GM19351 (cell line): Measurements from ENCODE around the gene JAKMIP1.
A peak's percentile ranks its signal among the peaks of the same experiment; 100 is the strongest.

Experiments
- ATAC-seq: cut with Tn5 transposase; IDR thresholded peaks from one replicate; pipeline ENCODE4 v1.9.1; 2021; ENCODE audit warnings: mild to moderate bottlenecking, moderate library complexity; ENCODE audit not compliant: unreplicated experiment

The JAKMIP1 gene

DNA sequence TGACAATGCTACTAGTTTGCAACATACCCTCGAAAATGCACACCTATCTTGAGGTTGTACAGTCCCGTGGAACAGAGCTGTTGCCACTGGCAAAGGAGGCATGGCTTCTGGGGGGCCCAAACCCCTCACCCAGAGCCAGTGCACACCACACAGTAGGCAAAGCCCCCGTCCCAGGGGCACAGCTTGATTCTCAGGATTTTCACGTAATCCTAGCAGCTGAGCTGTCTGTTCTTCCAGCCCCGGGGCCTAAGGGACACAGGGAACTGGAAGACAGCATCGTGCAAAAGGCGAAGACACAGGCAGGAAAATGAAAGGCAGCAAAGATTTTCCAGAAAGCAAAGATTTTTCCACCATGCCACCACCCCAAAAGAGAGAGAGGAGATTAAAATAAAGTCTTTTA lies 77.2 kb downstream of the JAKMIP1 start:
- no peak for ATAC-seq

DNA sequence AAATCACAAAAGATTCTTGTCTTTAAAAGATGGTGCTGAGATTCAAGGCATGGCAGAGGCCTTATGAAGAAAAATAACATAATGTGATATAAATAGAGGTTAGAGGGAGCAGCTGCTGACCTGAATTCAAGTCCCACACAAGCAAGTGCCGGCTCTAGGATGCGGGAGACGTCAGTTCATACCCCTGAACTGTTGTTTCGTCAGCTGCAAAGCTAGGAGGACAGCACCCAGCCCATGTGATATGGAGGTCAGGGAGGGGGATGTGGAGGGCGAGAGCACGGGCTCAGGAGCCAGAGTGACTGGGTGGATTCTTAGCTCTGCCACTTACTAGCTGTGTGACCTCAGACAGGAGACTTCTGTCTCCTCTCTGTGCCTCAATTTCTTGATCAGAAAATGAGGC lies 77.9 kb downstream of the JAKMIP1 start:
- ATAC-seq, result no peak

DNA sequence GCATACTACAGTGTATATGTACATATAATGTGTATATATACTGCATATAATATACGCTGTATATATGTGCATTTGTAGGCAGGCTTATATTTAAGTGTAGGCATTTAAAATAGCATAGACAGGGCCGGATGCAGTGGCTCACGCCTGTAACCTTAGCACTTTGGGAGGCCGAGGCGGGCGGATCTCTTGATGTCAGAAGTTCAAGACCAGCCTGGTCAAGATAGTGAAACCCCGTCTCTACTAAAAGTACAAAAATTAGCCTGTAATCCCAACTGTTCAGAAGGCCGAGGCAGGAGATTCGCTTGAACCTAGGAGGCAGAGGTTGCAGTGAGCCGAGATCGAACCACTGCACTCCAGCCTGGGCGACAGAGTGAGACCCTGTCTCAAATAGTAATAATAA lies 78.4 kb downstream of the JAKMIP1 start:
- ATAC-seq, result no peak

DNA sequence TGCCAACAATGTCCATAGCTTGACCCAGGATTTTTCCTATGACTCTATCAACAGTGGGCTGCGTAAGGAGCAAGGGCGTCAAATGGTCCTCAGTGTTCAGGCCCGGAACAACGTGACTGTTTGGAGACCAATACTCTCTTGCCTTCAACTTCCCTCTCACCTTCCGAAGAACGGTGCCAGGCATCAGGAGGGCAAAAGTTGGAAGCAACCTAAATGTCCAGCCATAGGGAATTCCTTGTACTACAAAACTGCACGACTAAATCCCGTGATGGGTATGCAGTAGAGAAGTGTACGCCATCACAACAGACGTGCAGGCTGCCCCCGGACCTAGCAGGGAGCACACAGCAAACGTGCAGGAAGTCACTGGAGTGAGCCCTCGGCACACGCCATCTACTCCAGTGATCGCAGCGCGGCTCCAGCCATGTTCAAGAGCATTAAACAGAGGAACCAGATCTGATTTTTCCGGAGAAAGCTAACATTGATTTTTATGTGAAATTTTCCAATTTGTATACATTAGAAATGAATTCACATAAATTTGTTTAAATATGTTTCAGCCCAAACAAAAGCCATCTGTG lies 79.0 kb downstream of the JAKMIP1 start:
- no peak for ATAC-seq

DNA sequence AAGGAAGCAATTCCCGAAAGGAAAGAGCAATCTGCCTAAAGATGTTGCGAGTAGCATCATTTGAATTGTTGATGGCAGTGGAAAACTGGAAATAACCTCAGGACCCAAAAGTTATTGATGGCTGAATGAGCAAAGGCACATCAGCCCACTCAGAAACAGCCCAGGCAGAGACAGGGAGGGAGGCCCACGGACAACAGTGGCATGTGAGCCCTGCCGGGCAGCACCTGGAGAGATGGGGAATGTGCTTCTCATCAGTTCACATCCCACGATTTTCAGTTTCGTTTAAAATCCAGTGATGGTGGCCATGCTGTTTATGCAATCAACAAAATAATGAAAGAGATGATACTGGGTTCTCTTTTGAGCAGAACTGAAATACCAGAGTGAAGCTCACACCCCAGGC lies 80.0 kb downstream of the JAKMIP1 start:
- ATAC-seq, result no peak

DNA sequence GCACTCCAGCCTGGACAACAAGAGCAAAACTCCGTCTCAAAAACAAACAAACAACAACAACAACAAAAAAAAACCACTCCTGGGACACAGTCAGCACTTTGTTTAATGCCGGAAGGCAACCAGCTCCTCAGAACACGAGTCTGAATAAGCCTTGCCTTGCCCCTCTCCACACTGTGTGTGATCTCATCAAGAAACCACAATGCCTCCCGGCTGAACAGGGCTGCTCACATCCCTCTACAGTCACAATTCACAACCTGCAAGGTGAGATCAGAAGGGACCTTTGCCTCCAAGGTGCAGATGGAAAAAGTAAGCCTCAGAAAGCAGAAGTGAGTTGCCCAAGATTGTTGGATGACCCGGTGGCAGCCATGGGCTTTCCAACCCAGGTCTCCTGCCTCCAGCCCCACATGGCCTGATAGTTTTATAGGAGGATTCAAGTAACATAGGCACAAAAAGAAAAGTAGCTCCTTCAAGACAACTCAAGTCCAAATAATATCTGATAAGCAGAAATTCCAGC lies 80.8 kb downstream of the JAKMIP1 start:
- peak; percentile 73 for ATAC-seq

DNA sequence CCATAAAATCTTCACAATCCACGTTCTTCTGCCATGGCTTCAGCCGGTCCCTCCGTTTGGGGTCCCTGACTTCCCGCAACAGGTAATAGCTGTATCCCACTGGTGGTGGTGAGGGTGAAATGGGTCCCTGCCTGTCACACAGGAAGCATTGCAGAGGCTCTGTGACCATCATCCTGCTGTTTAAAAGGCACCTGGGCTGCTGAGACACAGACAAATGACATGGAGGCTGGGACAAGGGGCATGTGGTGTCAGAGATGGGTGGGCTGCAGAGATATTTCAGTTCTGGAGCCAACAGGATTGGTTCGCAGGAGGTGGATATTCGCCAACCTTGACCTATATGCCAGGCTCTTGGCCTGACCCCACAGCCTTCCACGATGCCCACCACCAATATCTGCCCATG lies 82.1 kb downstream of the JAKMIP1 start:
- ATAC-seq, result no peak

DNA sequence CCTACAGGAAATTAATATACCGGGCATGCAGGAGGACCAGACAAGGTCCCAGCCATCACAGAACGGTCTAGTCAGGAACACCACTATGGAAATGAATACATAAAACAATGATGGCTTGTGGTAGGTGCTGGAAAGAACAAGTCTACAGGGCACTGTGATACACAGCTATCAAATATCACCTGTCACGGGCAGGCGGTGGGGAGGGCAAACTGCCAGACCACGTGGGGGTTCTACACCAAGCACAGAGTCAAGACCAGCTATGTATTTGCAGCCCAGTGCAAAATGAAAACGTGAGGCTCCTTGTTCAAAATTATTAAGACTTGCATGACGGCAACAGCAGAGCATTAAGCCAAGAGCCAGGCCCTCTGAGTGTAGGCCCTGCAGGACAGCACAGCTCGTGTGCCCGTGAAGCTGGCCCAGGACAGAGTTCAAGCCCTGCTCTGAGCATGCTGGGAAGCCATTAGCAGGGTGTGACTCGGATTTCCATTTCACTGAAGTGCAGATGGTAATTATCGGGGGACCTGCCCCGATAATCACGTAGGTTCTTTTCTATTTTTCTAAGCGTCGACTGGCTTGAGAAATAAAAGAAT lies 83.6 kb downstream of the JAKMIP1 start:
- ATAC-seq, result no peak

DNA sequence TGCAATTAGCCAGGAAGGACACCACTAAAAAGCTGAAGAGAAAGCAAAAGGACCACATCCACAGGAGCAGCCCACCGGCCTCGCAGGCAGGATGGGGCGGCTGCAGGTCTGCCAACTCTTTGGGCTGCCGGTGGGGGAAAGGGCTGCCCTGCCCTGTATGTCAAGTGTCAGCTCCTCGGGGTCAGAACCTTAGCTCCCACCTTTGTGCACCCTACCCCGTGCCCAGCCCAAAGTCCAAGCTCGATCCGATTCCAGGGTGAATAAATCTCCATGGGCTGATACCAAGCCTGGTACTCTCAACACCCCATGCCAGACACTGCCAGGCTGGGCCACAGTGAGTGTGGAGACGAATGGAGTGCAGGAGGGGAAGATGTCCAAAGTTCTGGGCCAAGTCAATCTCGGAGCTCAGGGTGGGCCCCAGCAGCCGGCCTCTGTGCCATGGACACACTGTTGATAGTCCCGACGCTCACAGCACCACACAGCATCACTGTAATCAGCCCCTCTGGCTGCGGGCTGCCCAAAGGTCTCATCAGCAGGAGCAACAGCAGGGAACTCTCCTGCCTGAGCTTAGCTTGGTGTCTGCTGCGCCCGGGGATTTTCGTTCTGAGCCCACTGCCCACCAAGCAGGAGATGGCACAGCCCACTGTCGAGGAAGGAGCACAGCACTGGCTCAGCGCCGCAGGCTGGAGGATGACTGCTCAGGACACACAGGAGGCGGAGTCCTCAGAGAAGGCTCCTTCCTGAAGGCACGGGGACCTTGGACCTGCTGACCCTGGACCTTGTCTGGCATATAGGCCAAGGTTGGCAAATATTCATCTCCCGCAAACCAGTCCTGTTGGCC lies 84.4 kb downstream of the JAKMIP1 start:
- no peak for ATAC-seq

DNA sequence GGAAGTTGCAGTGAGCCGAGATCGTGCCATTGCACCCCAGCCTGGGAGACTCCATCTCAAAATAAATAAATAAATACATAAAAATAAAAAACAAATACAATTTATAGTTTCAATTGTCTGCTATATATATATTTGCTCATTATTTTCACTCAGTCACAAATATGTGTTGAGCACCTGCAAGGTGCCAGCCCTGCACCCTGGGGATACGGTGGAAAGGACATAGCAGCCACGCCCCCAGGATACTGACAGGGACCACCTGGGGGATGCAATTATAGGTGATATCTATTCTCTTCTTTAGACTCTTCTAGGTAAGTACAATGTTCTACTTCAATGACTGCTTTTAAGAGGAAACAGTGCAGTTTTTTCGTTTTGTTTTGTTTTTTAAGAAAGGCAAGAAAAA lies 85.0 kb downstream of the JAKMIP1 start:
- ATAC-seq, result no peak

DNA sequence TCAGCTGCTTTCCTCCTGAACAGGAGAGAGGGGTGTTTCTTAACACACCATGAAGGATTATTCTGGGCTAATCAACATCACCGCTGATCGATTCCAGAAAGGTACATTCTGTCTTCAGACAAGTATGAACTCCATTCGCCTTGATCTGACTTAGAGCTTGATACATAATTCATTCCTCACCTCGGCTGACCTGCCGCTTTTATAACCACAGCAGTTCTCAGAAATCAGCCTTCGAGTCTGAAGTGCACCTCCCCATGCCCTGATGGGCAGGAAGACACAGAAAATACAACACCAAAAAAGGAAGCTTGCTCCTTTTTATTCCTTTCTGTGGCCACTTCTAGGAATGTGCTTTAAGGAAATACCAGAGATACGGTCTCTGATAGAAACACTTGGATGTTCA lies 85.7 kb downstream of the JAKMIP1 start:
- ATAC-seq, result no peak

DNA sequence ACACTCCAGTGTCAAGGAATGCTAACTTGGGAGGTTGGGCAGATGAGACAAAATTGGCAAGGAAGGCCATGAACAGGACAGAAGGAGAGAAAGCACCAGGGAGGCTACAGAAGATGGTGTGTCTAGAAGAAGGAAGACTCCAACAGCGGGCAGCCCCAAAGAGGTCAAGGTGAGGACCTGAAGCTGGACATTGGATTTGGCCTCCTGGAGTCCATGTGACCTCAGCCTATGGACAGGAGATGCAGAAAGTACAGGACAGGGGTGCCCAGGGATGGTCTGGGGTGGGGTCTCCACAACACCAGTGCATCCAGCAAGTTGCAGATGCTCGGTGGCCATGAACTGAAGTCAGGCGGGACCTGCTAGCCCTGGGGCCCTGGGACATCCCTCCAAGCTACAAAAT lies 86.2 kb downstream of the JAKMIP1 start:
- no peak for ATAC-seq

DNA sequence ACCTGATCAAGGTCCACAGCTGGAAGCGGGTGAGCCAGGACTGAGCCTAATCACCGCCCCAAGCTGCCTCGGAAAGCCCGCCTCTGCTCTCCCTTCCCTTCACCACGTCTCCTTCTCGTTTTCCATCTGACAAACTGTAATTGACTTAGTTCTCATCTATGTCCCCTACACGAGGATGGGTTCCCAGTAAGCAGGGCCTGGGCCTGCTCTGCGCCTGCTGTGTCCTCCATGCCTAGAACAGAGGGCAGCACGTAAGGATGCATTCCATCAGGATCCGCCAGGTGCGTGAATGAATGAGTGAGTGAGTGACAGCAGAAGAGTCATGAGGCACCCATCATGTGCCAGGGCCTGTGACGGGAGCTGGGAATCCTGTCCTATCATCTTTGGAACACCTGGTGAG lies 86.7 kb downstream of the JAKMIP1 start:
- ATAC-seq, result no peak

DNA sequence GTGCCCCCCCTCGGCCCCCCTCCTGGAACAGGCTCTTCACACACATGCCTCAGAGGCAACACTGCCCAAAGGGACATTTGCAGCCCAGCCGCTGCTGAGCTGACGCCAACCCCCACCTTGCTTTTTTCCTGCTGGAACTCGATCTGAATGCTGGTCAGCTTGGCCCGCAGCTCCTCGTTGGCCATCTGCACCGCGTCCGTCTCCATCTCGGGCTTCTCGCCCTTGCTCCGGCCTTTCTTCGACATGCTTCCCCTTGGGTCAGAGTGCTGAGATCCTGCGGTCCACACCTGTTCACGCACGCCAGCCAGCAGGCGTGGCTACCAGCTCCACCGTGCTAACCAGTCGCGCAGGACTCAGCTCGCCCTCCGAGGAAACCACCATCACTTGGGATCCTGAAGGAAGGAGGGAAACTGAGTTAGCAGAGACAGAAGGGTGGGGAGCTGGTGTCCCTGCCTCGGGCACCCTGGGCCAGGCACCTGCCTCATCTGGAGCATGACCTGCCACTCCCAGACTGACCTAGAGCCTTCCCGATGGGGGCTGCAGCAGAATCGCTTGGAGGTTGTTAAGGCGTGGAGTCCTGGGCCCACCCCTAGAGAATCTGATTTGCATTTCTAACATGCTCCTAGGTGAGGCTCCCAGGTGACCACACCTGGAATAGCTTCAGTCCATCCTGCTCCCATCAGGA lies 87.6 kb downstream of the JAKMIP1 start:
- ATAC-seq, result no peak

DNA sequence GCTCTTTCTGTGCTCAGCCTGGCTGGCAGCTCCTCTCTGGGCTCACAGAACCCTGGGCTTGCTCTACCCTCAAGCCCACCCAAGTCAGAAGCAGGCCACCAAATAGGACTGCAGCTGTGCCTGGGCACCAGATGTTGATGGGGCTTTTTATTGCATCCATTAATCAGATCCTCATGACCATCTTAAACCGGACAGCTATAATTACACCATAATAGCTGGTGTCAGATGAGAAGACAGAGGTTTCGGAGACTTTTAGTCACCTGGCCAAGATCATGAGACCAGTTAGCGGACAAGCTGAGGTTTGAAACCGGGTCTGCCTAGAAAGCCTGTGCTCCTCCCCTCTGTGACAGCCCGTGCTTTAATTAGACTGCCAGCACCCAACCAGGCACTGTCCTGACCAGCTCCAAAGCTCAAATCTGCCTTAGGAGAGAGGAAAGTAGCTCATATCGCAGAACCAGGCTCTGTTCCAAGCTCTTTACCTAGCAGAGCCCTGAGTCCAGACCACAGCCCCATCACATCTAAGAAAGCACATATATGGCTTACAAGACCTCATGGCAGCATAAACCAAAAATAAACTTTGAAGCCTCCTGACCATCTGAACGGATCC lies 88.9 kb downstream of the JAKMIP1 start:
- no peak for ATAC-seq

DNA sequence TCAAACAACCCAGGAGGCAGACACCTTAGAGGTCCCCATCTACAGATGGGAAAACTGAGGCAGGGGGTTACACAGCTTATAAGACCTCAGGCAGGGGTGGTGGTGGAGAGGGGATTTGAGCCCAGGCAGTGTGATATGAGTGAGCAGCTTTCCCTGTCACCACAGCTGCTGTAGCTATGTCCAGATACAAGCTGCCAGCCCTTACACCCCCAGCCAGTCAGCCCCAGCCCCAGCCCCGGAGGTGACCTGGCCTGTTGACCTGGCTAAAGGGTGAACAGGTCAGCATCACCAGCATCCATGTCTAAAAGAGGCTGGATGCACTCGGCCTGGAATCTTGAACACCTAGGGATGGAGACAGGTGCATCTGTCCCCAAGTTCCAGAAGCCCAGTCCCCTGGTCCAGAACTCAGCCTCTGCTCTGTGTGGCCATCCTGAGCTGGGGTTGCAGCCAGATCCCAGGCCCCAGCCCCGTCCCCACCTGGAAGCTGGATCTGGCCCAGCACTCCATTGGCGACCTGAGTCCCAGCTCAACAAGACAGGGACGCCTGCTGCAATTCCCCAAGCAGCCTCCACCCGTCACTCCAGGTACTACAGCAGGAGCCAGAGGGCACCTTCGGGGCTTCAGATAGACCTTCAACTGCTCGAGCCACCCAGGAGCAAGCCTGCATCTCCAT lies 89.5 kb downstream of the JAKMIP1 start:
- ATAC-seq, result no peak

DNA sequence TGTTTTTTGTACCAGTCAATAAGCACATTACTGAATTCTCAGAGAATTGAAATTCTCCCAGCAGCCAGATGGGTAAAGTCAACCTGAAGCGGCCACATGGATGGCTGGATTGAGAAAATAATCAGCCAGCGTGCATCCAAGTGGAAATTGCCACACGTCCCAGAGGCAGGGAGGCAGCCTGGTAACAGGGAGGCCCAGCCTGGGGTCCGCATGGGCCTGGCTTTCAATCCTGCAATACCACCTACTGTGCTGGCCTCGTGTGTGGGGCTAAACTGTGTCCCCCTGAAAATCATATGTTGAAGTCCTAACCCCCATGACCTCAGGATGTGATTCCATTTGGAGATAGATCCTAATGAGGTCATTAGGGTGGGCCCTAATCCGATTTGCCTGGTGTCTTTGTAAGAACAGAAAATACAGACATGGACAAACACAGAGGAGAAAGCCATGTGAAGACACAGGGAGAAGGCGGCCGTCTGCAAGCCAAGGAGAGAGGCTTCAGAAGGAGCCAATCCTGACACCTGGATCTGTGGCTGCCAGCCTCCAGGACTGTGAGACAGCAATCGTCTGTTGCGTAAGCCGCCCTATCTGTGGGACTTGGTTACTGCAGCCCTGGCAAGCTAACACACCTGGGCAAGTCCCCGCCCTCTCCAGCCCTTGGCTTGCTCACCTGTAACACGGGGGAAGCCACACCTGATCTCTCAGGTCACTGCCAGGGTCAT lies 90.3 kb downstream of the JAKMIP1 start:
- no peak for ATAC-seq

DNA sequence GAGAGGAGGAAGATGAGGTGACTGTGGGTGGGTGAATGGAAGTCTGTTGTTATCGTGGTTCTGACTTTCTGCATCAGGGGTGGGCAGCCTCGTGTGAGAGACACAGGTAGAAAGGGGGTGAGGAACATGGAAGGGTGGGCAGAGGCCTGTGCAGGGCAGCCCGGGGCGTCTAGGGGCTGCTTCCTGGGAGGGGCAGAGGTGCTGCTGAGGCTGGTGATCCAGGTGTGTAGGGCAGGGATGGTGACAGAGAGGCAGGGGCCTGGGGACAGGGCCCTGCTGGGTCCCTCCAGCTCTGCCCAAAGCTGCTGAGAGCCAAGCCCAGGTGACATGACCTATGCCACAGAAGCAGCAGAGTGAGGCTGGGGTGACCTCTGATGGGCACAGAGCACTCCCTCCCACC lies 92.5 kb downstream of the JAKMIP1 start:
- no peak for ATAC-seq

DNA sequence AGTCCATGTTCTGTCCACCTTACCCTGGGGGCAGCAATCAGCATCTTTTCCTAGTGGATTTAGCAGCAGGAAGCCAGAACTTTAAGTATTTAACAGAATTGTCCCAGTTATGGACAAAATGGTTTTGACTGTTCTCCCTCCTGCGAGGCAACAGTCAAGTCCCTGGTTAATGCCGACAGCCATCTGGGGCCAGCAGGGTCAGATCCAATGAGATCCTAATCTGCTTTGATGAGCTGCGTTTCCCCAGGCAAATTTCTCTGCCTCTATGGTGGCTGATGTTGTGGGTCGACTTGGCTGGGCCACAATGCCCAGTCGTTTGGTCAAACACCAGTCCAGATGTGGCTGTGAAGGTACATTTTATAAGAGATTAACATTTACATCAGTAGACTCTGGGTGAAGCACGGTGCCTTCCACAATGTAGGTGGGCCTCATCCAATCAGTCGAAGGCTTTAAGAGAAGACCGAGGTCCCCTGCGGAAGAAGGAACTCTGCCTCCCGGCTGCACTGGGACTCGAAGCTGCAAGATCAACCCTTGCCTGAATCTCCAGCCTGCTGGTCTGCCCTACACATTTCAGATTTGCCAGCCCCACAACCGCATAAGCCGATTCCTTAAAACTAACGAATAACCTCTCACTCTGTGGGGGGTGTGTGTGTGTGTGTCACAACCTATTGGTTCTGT lies 93.1 kb downstream of the JAKMIP1 start:
- ATAC-seq, result no peak
